CD1c-positive myeloid dendritic cell (primary cell): ENCODE measurements around the gene CPNE8.
A peak's percentile ranks its signal among the peaks of the same experiment; 100 is the strongest.

ENCODE experiments used
- DNase-seq: peaks from one replicate; pipeline ENCODE4 v3.0.0-alpha.2; 2016; ENCODE audit errors: extremely low spot score

The CPNE8 gene

DNA sequence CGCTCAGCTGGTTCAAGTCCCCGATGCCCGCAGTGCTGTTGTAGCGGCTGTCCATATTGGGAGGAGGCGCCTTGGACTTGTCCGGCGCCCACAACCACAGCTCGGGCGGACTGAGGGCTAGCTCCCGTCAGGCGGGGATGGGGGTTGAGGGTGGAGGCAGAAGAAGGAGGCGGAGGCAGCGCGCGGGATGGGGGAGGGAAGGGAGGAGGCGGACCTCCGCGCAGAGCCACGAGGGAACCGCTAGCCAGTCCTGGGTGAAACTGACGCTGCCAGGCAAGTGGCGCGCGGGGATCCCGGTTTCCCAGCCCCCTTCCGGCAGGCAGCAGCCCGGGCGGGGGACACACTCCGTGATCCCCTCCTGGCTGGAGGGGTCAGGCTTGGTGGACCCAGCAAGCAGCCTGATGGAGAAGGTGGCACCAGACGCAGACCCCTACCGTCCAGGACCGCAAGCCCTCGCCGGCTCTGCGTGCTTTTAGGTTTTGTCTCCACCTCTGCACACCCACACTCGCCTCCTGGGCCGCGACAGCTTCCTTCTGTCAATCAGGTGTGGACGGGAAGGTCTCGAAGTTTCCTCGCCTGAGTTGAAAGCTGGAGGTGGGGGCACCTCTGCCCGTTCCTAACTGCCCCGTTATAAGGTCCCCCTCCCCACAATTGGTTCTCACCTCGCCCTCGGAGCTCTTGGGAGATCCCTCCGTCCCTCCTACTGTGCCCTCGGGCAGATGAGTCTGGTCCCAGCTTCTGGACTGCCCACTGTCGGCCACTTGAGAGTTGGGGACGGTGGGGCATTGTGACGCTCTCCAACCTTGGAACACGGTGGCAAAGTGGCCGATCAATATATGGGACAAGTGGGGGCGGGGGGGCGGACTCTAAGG is at the start of gene CPNE8:
Gene CPNE8, minus strand, starts transcription at position 112 of the 872 bp plus-strand sequence. Its CDS starts 57 bp downstream, at position 55.
- DNase-seq: peak; percentile 56

DNA sequence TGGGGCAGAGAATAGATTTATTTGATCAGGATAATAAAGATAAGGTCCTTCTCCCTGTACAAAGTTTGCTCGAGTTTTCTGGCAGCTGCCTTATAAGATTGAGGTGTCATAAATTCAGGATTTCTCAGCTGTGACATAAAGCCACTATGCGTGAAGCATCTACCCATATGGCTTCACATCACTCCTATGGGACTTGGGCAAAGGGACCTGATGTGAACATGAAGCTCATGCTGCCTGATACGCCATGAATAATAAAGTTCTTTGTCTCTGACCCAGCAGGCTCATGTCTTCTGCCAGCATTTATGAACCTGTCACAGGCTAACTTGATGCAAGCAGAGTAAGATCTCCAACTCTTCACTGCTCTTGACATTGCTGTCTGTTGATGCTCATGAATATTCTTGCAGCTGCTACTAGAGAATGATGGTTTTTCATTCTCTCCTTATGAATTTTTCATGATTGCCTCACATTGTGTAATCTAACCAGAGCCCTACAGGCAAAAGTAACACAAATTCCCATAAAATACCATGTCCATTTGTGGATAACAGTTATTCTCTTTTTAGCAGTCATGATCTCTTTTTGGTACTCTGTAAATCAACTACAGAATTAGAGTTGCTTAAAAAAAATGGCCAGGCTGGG is 49.0 kb upstream of the CPNE8 start:
- no peak for DNase-seq

DNA sequence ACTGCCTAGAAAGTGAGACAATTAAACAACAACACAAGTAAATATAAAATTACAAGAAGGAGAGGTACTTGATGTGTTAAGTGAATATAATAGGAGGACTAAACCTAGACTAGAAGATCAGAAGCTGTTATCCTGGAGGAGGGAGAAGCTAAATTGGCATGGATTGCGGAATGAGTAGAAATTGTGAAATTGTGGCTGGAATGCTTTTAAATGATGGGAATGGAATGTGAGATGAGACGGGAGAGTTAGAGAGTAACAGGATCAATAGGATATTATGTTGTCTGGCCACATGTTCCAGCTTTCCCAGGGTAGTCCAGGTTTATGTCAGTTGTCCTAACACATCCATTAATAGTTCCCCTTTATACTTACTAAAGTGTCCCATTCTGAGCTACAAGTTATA is 44.0 kb upstream of the CPNE8 start:
- DNase-seq: no peak

DNA sequence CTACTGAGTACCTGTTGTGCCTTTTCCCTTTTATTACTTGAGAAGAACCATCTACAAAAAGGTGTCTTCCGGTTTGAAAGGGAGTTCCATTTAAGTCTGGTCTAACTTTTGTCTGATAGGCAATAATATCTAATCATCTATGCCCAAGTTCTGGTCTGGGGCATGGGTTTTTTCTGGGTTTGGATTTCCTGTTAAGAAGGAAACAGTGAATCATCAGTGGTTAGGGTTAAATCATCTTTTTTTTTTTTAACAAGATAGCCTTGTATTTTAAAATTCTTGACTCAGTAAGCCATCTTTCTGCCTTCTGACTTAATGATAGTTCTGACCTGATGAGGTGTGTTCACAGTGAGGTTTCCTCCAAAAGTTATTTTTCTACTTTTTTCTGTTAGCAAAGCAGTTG is 29.3 kb upstream of the CPNE8 start:
- DNase-seq: no peak

DNA sequence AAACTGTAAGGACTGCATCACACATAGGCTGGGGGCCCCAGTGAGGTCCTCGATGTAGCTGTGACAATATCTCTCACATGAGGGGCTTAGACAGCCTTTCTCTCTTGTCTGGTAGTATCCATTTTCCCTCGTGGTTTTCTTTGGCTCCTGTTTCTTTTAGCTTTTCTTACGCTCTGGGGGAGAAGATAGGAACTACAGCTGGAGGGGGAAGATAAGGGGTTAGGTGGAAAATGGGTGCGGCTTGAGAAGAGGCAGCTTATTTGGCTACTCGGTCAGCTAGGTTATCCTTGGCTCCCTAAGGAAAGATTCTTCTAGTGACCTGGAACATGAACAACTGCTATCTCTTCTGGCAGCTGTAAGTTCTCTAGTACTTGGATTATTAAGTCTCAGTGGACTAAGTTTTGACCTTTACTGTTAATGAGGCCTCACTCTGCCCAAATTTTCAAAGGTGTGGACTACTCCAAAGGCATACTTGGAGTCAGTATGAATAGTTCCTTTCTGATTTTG is 28.7 kb upstream of the CPNE8 start:
- no peak for DNase-seq

DNA sequence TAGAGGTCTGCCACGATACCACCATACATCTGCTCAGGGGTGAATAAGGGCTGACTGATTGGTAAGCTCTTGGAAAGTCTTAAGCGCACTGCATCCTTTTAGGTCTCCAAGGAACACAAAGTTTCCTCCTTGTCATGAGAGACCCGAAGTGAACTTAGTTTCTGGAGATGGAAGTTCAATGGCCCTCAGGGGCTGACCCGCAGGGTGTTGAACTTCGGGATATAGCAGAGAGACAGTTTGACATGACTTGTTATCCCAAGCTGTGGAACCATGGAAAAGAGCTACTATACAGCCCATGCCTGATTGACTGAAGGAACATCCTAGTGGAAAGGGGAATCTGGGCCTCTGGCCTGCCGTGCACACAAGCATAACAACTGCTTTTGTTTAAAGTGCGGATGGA is 26.9 kb upstream of the CPNE8 start:
- no peak for DNase-seq

DNA sequence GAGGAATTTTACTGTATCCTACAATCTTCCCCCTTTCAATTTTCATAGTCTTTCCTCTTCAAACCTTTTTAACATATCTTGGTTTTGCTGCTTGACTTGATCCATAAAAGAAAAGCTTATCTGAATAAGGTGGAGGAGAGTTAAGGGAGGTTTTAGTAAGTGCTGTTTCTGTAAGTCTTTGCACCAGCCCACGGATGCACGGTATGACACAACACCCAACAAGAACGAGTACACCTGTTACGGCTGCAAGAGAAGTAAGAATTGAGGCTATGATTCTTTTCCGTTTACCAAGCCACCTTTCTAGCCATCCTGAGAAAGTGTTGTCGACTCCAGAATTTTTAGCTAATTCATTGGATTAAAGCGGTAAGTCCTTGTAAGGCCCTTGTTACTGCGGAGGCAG is 26.1 kb upstream of the CPNE8 start:
- DNase-seq: no peak

DNA sequence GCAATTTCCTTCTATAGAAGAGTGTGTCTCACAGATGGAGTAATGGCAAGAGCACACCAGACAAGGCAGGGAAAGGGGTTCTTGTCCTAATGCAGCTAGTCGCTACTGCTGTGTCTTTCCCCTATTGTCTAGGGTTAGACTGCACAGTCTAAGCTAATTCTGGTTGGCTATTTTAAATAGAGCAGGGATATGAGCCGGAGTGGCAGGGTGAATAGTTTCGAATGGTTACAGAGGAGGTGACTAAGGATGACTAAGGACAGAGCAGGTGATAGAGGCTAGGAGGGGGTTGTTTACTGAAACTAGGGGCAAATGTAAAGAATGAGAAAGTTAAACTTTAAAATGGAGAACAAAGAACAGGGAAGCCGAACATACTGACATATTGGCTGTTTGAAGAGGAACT is 25.6 kb upstream of the CPNE8 start:
- DNase-seq: no peak

DNA sequence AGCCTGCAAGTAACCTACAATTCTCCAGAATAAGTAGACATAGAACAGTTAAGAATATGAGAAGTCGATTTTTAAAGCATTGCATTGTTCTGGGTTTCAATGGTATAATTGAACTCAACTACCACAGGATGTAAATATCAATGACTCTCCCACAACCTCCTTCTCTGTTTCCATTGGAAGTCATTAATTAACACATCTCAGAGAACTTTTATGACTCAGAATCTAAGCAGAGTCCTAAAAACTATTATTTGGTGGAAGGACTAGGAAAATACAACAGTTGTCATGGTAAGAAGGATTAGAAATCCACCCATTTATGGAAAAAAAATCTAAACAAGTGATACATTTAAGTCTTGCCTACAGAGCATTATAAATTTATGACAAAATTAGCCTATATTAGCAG is 21.1 kb upstream of the CPNE8 start:
- DNase-seq: no peak

DNA sequence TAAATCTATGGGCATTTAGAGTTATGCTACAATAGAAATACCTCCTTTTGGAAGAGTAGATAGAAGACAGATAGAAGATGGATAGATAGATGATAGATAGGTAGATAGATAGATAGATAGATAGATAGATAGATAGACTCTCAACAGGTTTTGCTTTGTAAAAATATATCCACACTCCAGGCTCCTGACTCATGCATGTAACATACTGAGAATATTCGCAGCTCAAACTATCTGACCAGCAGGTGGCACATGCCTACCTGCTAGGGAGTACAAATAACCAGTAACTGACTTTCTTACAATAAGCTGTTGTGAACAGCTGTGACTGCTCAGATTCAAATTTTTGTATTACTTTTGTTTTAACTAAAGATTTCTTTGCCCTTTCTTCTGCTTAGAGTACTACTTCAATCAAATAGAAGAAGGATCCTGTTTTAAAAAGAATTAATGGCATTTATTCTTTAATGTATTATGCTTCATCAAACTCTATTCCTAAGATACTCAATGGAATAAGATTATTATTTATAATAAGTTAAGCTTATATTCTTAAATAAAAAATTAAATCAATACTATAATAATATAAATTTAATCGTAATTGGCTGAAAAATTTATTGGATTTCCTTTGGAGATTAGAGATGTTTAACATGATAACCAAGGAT is 15.8 kb upstream of the CPNE8 start:
- DNase-seq: peak; percentile 57

DNA sequence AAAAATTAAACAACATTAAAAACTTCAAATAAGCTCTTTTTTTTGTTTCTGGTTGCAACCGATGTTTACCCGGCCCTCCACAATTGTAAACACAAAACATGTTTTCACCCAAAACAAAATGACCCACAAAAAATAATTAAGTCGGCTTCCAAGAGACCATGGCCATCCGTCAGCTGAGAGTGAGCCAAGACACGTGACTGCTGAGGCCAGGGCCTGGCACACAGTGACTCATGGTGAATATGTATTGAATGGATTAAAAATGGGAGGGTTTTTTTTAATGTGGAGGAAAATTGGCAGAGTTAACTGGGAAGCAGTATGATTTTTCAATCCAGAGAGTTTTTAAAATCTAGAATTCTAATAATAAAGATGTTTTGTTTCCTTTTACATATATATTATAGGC is 13.8 kb upstream of the CPNE8 start:
- DNase-seq: no peak

DNA sequence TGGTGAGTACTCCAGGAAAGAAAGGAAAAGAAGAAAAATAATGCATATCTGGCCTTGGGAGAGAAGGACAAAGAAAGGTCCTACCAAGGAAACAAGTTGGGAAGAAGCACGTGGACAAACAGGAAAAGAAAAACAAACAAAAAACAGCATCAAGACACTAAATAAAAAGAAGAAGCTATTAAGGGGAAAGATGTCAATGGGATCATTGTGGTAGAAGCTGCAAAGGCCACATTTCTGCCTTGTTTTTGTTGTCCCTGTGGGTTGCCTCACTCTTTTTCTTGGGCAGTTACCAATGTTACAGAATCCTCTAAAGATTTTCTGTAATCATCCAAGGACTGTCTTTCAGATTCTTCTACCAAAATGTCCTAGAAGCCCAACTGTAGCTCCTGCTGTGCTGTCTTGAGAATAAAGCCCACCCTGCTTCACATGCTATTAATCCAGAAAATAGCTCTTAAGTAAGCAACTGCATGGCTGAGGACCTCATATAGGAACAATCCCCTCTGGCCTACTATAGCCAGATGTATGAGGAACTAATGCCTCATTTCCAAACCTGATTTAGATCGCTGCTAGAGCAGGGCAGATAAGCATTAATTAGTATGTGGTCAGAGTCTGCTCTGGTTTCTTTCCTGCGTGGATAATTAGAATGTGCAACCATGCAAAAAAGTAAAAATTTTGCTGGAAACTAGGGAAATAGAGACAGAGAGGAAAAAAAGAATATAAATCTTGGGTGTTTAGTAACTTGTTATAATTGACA is 10.2 kb upstream of the CPNE8 start:
- DNase-seq: no peak

DNA sequence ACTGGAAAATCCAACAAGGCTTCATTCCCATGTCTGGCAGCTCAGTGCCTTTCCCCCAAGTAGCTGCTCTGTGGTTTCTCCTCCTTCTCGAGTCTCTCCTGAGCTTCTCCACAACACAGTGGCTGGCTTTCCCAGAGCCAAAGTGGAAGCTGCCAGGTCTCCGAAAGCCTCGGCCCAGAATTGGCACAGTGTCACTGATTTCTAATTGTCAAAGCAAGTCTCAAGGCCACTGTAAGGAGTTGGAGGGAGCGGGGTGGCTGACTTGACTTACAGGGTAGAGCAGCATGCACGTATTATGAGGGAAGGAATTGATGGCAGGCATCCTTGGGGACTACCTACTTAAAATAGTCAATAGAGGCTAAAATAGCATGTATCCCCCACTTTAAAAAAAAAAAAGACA is 6.7 kb upstream of the CPNE8 start:
- no peak for DNase-seq

DNA sequence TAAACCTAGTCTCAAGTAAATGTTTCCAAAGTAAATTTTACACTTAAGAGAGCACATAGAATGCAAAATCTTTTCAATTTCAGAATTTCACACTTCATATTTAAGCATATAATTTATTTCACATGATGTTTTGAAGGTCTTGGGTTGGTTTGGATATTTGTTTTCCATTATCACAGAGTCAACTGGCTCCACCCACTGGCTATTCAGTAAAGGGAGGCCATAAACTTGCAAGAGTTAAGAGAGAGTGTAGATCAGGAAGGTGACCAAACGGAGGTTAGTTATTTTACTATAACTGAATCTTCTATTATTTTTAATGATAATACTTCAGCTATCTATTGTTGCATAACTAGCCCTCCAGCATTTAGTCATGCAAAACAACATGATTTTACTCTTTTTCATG is 6.2 kb upstream of the CPNE8 start:
- DNase-seq: no peak

DNA sequence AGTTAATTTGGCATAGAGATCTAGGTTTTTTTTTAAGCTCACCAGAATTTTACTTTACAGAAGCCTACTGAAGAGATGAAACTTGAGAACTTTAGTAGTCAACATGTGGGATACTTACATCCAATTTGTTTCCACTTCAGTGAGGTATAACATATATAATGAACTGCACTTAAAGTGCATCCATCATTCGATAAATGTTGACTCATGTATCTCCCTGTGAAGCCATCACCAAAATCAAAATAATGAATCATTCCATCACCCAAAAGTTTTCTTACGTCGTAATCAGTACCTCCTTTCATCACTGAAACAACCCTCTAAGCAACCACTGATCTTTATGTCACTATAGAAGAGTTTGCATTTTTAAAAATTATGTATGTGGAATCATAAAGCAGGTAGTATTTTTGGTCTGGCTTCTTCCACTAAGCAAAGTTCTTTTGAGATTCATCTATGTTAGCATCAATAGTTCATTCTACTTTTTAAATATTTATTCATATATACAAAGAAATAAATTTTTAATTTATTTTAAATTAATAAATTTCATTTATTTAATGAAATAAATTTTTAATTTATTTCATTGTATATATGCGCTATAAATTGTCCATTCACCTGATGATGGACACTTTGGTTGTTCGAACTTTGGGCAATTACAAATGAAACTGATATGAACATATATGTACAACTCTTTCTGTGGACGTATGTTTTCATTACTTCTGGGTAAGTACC is 2.0 kb upstream of the CPNE8 start:
- no peak for DNase-seq

DNA sequence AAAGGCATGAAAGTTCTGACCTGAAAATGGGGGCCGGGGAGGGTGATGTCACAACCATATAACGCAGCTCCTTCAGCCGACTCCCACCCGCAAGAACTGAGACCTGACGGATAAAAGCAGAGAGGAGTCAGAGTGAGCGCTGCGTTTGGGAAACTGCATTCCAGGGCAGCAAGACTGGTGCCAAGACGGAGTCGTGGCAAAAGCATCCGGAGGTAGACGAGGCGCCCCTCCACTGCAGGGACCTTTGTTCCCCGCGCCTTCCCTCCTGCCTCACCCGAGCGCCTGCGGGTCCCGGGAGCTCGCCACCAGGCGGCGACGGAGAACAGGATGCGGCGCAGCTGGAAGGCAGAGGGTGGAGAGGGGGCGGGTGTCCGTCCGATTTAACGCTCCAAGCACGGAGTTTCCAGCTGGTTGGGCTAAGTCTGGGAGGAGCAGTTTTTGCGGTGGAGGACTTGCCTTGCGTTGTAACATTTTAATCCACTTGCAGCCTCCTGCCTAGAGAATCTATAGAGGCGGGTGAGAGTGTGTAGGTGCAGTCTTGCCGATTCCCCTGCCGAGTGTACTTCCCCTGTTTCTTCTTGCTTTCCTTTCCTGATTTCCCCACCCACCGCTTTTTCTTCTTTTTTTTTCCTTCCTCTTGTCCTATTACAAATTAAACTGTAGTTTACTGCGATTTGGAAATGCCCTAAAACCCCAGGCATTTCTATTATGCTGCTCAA is 1.2 kb upstream of the CPNE8 start:
- DNase-seq: peak; percentile 88

DNA sequence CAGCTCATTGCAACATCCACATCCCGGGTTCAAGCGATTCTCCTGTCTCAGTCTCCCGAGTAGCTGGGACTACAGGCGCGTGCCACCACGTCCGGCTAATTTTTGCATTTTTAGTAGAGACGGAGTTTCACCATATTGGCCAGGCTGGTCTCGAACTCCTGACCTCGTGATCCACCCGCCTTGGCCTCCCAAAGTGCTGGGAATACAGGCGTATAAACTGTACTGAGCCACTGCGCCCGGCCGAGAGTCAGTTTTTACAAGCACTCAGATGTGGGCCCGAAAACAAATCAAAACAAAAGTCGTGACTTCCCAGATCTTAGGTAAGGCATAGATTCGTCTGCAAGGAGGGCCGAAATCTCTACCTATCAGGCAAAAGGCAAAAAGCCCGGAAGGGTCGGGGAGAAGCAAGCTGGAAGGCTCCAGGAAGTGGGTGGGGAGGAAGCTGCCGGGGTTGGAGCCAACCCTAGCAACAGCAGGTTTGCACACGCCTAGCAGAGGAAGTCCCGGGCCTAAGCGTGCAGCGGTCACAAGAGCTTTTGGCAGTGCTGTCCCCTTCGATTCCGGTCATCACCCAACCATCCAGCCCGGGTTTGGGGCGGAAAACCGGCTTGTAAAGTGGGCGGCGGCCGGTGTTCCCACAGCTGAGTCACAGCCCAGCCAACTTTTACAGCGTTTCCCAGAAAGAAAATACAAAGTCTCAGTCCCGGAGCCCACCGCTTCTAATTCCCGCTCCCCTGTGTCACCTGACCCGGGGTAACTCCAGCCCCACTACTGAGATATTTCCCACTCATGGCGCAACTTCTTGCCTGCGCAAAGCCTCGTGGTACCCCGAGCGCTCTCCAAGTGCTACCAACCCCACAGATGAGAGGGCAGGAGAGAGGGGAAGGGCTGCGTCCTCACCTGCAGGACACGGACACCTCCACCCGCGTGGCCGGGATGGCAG is 583 bp downstream of the CPNE8 start:
- peak; percentile 94 for DNase-seq

DNA sequence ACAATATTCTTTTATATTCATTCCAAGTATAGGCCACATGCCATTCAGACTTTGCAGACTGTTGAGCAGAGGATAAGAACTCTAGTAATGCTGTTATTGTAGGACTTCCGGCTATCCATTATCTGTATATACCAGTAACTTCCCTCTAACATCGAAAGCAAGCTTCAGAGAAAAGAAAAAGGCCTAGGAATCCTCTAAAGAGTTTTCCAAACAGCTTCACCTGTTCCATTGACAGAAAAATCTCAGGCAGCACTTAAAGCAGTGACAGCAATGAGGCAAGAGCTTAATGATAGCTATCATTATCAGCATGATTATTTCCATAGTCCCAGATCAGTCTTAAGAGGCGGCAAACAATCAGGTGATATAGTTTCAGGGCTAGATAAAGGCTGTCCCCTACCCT is 1.8 kb downstream of the CPNE8 start:
- no peak for DNase-seq

DNA sequence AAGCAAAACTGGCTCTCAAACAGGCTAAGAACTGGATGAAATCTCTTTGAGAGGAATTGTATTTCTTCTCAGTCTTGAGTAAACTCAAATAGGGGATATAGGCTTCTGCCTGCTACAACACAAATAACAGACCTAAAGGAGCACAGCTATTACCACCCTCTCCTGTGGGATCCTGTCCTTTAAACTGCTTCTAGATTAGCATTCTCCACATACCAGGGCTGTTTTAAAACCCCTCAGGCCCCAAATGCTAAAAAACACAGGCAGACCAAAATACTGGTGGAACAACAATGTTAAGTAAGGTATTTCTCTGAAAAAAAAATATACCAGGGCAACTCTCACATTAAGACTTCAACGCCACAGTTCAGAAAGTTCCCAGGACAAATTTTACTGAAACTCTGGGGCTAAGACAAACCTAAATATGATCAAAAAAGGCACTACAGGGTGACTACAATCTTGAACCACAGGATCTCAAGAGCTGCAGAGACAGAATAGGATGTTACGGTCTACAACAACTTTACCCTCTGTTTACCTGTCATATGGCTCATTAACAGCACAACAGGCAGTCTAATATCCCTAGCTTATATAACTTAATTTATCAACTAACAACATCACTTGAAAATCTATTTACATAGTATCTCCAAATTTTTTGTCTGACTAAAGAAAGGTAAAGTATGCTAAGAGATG is 7.2 kb downstream of the CPNE8 start:
- DNase-seq: no peak
